Neural cell (in vitro differentiated cells): Measurements from ENCODE around the gene TMEFF2. TPM values are rescaled to one million over a fixed set of nuclear protein-coding genes. Genes with fewer than 3 reads are reported as not detected.

Experiments
- H2AFZ ChIP-seq: fragments of 200-600, 300-800 bp; sonication (generic), shearing (Covaris generic); 2 replicates; pipeline ENCODE4 v1.6.0; 2014; ENCODE audit warnings: low read depth, mild to moderate bottlenecking, antibody characterized with exemption, low read length, moderate library complexity
- H3F3A ChIP-seq: fragments of 200-600 bp; shearing (Covaris generic); 2 replicates; pipeline ENCODE4 v1.6.1; 2016; ENCODE audit warnings: mild to moderate bottlenecking, moderate library complexity, mixed read lengths, antibody characterized with exemption, low read length; ENCODE audit not compliant: insufficient read depth, poor library complexity, severe bottlenecking
- H3K27ac ChIP-seq: fragments of 200-600, 300-800 bp; sonication (generic), shearing (Covaris generic); 2 replicates; pipeline ENCODE4 v1.5.1; 2014; ENCODE audit warnings: mild to moderate bottlenecking, low read length, moderate library complexity
- H3K27me3 ChIP-seq: fragments of 300-800, 200-600 bp; sonication (generic), shearing (Covaris generic); 2 replicates; pipeline ENCODE4 v1.6.0; 2014; ENCODE audit warnings: mild to moderate bottlenecking, low read depth, low read length, moderate library complexity; ENCODE audit not compliant: insufficient read depth
- H3K36me3 ChIP-seq: fragments of 300-800, 200-600 bp; sonication (generic), shearing (Covaris generic); 2 replicates; pipeline ENCODE4 v1.5.1; 2014; ENCODE audit warnings: mild to moderate bottlenecking, antibody characterized with exemption, low read length, moderate library complexity; ENCODE audit not compliant: insufficient read depth
- H3K4me2 ChIP-seq: fragments of 300-800, 200-600 bp; sonication (generic), shearing (Covaris generic); 2 replicates; pipeline ENCODE4 v1.6.0; 2014; ENCODE audit warnings: mild to moderate bottlenecking, low read length
- H3K4me3 ChIP-seq: fragments of 300-800, 200-600 bp; sonication (generic), shearing (Covaris generic); 2 replicates; pipeline ENCODE4 v1.5.1; 2014; ENCODE audit warnings: mild to moderate bottlenecking, low read length, moderate library complexity
- H3K79me2 ChIP-seq: fragments of 200-600 bp; shearing (Covaris generic); replicated peaks from 2 replicates; pipeline ENCODE4 v1.6.0; 2014; ENCODE audit warnings: mild to moderate bottlenecking, low read length, moderate library complexity; ENCODE audit not compliant: insufficient read depth
- H3K9ac ChIP-seq: fragments of 300-800, 200-600 bp; sonication (generic), shearing (Covaris generic); 2 replicates; pipeline ENCODE4 v1.6.1; 2016; ENCODE audit warnings: mild to moderate bottlenecking, low read length, mixed read lengths
- H3K9me2 ChIP-seq: fragments of 200-600 bp; shearing (Covaris generic); 2 replicates; pipeline ENCODE4 v1.6.1; 2016; ENCODE audit warnings: mild to moderate bottlenecking, low read length, mixed read lengths; ENCODE audit not compliant: insufficient read depth
- H3K9me3 ChIP-seq: fragments of 200-600, 300-800 bp; sonication (generic), shearing (Covaris generic); 2 replicates; pipeline ENCODE4 v1.6.1; 2016; ENCODE audit warnings: mild to moderate bottlenecking, mixed run types, low read length, moderate library complexity, mixed read lengths
- H4K20me1 ChIP-seq: fragments of 200-600 bp; shearing (Covaris generic); 2 replicates; pipeline ENCODE4 v1.6.1; 2016; ENCODE audit warnings: mild to moderate bottlenecking, mixed run types; ENCODE audit not compliant: insufficient read depth
- EP300 ChIP-seq: fragments of 450-650 bp; conservative IDR thresholded peaks from 2 replicates; pipeline ENCODE4 v1.6.1; 2014; ENCODE audit warnings: antibody characterized with exemption, mild to moderate bottlenecking, moderate library complexity; ENCODE audit not compliant: poor library complexity, severe bottlenecking
- EZH2 ChIP-seq: fragments of 200-600, 300-800 bp; shearing (Covaris generic), sonication (generic); IDR thresholded peaks from 2 replicates; pipeline ENCODE4 v1.6.1; 2014; ENCODE audit warnings: antibody characterized with exemption, low read length, borderline replicate concordance, mild to moderate bottlenecking; ENCODE audit not compliant: insufficient read depth, poor library complexity, severe bottlenecking
- MXI1 ChIP-seq: fragments of 450-650 bp; conservative IDR thresholded peaks from 2 replicates; pipeline ENCODE4 v1.6.1; 2014; ENCODE audit warnings: antibody characterized with exemption, mild to moderate bottlenecking; ENCODE audit not compliant: poor library complexity, severe bottlenecking
- POLR2AphosphoS5 ChIP-seq: IDR thresholded peaks from 2 replicates; pipeline ENCODE4 v1.6.1; 2012
- RAD21 ChIP-seq: fragments of 450-650 bp; conservative IDR thresholded peaks from 2 replicates; pipeline ENCODE4 v1.6.1; 2014; ENCODE audit warnings: antibody characterized with exemption, mild to moderate bottlenecking, moderate library complexity
- SMC3 ChIP-seq: fragments of 450-650 bp; conservative IDR thresholded peaks from 2 replicates; pipeline ENCODE4 v1.6.1; 2014; ENCODE audit warnings: antibody characterized with exemption, mild to moderate bottlenecking, moderate library complexity; ENCODE audit not compliant: poor library complexity
- TAF1 ChIP-seq: IDR thresholded peaks from 2 replicates; pipeline ENCODE4 v1.6.1; 2012; ENCODE audit warnings: low read depth
- polyA plus RNA-seq: library from polyadenylated mRNA; depleted of rRNA; stranded (reverse); fragments of >200 nt; gene quantifications from 2 replicates; pipeline ENCODE4 v1.2.3, GENCODE V29; 2014
- TF ChIP-seq, protein P1 (sequence below): IDR thresholded peaks from 2 replicates; pipeline ENCODE4 v1.6.1; 2012; ENCODE audit warnings: borderline replicate concordance
- TF ChIP-seq, protein P2 (sequence below): fragments of 450-650 bp; IDR thresholded peaks from 2 replicates; pipeline ENCODE4 v1.5.1; 2014; ENCODE audit warnings: antibody characterized with exemption, mild to moderate bottlenecking, moderate library complexity; ENCODE audit not compliant: poor library complexity, severe bottlenecking

TMEFF2 gene
- polyA plus RNA-seq, 1 donor from 2014 or later: 24.6 TPM

DNA sequence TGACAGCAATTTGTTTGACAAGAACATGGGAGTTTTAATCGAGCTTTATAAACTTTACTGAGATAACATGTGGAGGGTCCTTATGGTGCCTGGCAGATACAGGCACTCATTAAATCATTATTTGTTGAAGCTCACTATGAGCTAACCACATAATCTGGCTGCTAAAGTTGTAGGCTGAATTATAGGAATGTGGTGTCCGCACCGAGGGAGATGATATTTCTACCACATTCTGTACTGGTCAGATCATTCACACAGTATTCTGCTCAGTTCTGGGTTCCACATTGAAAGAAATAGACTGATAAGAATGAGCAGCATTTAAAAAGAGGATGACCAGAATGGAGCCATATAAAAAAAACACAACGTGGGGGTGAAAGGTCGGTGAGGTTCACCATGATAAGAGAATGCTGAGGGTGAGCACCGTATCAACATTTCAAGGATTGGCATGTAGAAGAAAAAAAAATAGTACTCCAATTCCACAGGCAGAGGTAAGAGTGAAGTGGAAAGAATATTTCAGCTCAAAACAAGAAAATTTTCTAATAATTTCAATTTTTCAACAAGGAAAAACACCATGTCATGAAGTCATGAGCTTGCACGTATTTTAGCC lies 54.4 kb downstream of the TMEFF2 start:
- Histone ChIP-seq H3K36me3 (no peaks in the 10 kb centered on the region), H3K4me3 (no peak overlapping the region), H3K9ac (no peak overlapping the region), H4K20me1 (no peaks in the 10 kb centered on the region), H3K9me2 (no peaks in the 10 kb centered on the region), H3K27me3 (no peaks in the 10 kb centered on the region), H2AFZ (no peak overlapping the region), H3K79me2 (no peaks in the 10 kb centered on the region), H3F3A (no peaks in the 10 kb centered on the region), H3K27ac (no peak overlapping the region), H3K4me2 (no peak overlapping the region), H3K9me3 (no peaks in the 10 kb centered on the region)
- TF ChIP-seq EP300: no peak
- no peak for TF ChIP-seq TAF1
- no peak for TF ChIP-seq RAD21
- no peak for TF ChIP-seq SMC3
- TF ChIP-seq, protein P1, sequence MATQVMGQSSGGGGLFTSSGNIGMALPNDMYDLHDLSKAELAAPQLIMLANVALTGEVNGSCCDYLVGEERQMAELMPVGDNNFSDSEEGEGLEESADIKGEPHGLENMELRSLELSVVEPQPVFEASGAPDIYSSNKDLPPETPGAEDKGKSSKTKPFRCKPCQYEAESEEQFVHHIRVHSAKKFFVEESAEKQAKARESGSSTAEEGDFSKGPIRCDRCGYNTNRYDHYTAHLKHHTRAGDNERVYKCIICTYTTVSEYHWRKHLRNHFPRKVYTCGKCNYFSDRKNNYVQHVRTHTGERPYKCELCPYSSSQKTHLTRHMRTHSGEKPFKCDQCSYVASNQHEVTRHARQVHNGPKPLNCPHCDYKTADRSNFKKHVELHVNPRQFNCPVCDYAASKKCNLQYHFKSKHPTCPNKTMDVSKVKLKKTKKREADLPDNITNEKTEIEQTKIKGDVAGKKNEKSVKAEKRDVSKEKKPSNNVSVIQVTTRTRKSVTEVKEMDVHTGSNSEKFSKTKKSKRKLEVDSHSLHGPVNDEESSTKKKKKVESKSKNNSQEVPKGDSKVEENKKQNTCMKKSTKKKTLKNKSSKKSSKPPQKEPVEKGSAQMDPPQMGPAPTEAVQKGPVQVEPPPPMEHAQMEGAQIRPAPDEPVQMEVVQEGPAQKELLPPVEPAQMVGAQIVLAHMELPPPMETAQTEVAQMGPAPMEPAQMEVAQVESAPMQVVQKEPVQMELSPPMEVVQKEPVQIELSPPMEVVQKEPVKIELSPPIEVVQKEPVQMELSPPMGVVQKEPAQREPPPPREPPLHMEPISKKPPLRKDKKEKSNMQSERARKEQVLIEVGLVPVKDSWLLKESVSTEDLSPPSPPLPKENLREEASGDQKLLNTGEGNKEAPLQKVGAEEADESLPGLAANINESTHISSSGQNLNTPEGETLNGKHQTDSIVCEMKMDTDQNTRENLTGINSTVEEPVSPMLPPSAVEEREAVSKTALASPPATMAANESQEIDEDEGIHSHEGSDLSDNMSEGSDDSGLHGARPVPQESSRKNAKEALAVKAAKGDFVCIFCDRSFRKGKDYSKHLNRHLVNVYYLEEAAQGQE: no peak
- TF ChIP-seq EZH2: no peak
- TF ChIP-seq MXI1: no peak
- no peak for TF ChIP-seq POLR2AphosphoS5
- TF ChIP-seq, protein P2, sequence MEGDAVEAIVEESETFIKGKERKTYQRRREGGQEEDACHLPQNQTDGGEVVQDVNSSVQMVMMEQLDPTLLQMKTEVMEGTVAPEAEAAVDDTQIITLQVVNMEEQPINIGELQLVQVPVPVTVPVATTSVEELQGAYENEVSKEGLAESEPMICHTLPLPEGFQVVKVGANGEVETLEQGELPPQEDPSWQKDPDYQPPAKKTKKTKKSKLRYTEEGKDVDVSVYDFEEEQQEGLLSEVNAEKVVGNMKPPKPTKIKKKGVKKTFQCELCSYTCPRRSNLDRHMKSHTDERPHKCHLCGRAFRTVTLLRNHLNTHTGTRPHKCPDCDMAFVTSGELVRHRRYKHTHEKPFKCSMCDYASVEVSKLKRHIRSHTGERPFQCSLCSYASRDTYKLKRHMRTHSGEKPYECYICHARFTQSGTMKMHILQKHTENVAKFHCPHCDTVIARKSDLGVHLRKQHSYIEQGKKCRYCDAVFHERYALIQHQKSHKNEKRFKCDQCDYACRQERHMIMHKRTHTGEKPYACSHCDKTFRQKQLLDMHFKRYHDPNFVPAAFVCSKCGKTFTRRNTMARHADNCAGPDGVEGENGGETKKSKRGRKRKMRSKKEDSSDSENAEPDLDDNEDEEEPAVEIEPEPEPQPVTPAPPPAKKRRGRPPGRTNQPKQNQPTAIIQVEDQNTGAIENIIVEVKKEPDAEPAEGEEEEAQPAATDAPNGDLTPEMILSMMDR: no peak

- Histone ChIP-seq H3K4me3 (no peak overlapping the region), H3K9me3 (no peaks in the 10 kb centered on the region), H4K20me1 (no peaks in the 10 kb centered on the region), H3K27ac (no peak overlapping the region), H3K9ac (no peak overlapping the region), H3F3A (no peaks in the 10 kb centered on the region), H3K27me3 (no peaks in the 10 kb centered on the region), H2AFZ (no peak overlapping the region), H3K9me2 (no peaks in the 10 kb centered on the region), H3K4me2 (no peak overlapping the region), H3K36me3 (no peaks in the 10 kb centered on the region), H3K79me2 (no peaks in the 10 kb centered on the region)
- no peak for TF ChIP-seq EZH2
- TF ChIP-seq SMC3: no peak
- no peak for TF ChIP-seq EP300
- TF ChIP-seq POLR2AphosphoS5: no peak
- no peak for TF ChIP-seq MXI1
- TF ChIP-seq TAF1: no peak
- TF ChIP-seq RAD21: no peak
- TF ChIP-seq, protein P2: no peak
- TF ChIP-seq, protein P1: no peak
Measured at GRCh38 chr2:192139813-192140212, 54.9 kb downstream of the TMEFF2 start.
